Stimulated activated CD8-positive, alpha-beta memory T cell treated with anti-CD3 and anti-CD28 coated beads, Interleukin-12 subunit alpha, Interleukin-12 subunit beta, amount 100 ng/mL, for 4 hours (primary cell): ENCODE results near the gene PRCC.

Source experiments
- DNase-seq: peaks from one replicate; pipeline ENCODE4 v3.0.0-alpha.2; 2020; ENCODE audit warnings: low read depth

PRCC gene

GRCh38 chr1:156796340-156797097, 29.2 kb downstream of the PRCC start:
- no peak for DNase-seq

- DNase-seq = no peak
Observed at GRCh38 chr1:156797212-156797871, 30.0 kb downstream of the PRCC start.

DNA sequence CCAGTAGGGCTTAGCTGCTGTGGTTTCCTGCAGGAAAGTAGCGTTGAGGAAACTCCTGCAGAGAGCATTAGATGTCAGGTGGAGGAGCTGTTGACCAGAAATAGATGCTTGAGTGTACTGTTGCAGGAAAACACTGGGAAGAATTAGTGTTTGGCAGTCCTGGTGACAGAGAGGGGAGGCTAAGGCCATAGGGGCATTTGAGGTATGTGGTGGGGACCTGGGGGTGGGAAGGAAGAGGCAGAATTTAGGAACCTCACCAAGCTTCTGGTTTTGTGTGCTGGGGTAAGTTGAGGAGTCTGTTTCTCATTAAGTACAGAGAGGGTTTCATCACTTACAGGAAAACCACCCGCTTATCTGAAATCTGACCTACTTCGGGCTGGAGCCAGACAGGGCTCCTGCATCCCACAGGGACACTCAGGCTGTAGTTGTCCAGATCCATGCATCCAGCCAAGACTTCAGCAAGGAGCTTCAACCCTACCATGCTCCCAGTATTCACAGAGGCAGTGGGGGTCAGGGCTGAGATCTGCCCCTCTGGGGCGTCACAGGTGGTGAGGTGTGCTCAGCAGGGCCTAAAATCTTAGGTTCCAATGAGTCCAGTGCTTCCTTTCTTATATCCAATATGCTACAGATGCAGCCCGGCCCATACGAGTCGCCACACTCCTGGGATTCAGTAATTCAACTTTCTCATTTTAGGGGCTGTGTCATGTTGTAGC, 34.2 kb downstream of the PRCC start:
- no peak for DNase-seq

DNA sequence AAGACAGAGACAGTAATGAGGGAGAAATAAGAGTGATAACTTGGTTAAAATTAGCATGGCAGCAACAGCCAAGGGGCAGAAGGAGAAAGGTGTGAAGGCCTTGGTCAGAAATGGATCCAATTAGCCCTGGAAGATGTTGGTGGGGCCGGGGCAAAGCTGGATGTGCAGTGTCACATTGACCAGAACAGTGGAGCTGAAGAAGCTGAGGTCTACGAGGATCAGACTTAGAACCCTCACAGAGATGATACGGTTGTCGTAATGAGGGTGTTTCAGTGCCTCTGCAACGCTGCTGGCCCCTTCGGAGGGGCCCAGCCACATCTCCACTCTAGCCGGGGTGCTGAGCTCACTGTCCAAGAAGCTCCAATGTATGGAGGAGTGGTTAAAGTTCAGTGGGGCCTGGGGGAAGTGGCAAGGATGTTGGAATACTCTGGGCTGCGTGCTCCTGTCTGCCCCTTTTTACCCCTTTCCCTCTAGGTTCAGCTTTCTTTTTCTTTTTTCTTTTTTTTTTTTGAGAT, 35.1 kb downstream of the PRCC start:
- DNase-seq = no peak

GRCh38 chr1:156803086-156803851, 35.9 kb downstream of the PRCC start:
- DNase-seq = no peak

DNA sequence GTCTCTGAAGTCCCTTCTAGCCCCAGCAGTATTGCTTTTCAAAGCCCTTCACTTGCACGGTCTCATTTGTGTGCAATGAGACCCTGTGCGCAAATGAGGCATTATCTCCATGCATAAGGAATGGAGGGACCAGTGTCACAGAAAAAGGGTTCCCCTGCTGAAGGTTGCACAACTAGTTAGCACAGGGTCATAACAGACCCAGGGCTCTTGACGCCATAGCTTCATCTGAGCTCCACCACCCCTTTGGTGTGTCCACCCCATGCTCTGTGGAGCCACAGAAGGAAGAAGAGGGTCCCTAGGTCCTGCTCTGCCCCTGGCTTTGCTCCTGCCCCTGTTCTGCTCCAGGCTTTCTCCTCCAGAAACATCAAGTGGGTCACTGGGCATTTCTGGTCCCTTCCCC, 36.7 kb downstream of the PRCC start:
- DNase-seq = no peak

DNA sequence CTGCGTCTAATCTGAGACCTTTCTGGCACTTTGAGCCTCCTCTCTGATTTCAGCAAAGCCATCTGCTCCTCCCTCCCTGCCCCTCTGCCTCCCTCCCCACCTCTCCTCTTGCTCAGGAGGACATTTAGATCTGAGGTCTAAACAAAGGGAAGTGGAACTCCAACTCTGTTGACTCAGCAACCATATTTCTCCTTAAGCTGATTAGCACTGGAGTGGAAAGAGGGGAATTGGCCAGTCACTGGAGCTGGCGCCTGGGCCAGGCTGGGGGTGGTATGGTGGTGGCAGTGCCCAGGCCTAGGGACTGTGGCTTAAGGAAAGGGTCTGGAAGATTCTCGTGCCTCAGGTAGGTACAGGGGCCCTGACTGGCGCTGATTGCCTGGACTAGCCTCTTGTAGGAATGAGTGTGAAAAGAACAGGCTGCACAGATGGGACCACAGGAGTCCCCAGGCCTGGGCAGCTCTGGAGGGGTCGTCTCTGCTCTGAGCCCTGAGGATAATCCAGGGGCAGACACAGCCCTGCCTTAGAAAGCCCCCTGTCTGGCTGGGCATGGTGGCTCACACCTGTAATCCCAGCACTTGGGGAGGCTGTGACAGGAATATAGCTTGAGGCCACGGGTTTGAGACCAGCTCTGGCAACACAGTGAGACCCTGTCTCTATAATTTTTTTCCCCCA, 37.4 kb downstream of the PRCC start:
- no peak for DNase-seq

DNA sequence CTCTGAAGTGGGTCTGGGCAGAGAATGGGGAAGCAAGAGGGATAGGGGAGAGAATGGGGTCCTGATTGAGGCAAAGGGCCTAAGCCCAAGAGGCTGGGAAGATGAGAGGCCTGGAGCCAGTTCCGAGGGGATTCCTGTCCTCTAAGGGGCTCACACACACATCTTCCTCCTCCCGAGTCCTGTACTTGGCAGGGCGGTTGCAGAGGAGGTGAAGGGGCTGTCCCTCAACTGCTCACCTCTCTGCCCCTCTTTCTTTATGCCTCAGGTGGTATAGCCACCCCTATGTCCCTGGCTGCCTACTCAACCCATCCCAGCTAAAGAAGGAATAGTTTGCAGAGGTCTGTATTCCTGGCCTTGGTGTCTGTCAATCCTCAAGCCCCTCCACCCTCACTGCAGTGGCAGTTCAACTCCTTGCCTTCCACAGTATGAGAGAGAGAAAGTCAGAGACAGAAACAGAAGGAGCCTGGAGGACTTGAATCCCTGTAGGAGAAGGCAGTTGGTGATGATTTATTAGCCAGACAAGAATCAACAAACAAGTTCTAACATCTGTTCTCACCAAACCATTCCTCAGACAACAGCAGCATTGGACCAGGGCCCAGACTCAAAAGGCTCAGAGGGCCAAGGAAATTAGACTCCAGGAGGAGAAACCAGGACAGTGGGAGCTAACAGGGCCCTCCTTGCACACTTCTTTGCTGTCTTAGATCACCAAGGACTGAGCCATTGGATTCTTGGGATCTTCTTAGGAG, 38.6 kb downstream of the PRCC start:
- no peak for DNase-seq

- no peak for DNase-seq
Observed at GRCh38 chr1:156806512-156807440, 39.4 kb downstream of the PRCC start.

- no peak for DNase-seq
Observed at GRCh38 chr1:156807627-156808026, 40.3 kb downstream of the PRCC start.

- DNase-seq = no peak
Observed at GRCh38 chr1:156808186-156809030, 41.1 kb downstream of the PRCC start.

DNA sequence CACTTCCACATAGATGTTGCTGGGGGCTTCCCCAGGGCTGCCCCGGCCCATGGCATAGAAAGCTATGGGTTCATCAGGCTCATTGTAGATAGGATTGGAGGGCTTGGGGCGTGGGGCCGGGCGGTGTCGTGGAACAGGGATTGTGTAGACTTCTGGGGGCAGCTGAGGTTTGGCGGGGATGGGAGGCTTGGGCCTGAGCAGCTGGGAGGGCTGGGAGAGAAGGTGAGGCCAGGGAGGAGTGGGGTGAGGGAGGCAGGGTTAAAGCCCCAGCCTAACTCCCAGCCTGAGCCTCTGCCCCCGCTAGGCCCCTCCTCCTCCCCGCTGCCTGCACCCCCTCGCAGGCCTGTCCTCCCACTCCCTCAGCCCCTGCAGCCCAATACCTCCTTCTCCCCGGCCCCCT, 41.9 kb downstream of the PRCC start:
- no peak for DNase-seq

DNA sequence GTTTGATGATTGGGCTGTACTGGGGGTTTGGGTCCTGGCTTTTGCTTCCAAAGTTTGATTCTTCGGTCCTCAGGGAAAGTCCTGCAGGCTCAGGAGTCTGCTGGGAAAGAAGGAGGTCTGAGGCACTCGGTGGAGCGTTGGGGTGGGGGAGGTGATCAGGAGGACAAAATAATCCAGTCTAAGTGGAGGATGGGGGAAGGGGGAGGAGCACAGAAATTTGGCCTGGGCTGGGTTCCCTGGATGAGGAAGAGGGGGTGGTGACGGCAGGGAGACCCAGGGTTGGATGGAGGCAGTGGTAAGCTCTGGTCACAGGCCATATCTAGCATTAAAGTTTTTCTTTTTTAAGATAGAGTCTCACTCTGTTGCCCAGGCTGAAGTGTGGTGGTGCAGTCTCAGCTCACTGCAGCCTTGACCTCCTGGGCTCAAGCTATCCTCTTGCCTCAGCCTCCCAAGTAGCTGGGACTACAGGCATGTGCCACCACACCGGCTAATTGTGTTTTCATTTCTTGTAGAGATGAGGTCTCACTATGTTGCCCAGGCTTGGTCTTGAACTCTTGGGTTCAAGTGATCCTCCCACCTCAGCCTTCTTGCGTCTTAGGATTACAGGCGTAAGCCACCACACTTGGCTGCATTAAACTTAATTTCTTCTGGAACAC, 42.5 kb downstream of the PRCC start:
- DNase-seq = no peak

- no peak for DNase-seq
Observed at GRCh38 chr1:156811168-156811567, 43.8 kb downstream of the PRCC start.

GRCh38 chr1:156812293-156812990, 45.1 kb downstream of the PRCC start:
- DNase-seq = no peak

DNA sequence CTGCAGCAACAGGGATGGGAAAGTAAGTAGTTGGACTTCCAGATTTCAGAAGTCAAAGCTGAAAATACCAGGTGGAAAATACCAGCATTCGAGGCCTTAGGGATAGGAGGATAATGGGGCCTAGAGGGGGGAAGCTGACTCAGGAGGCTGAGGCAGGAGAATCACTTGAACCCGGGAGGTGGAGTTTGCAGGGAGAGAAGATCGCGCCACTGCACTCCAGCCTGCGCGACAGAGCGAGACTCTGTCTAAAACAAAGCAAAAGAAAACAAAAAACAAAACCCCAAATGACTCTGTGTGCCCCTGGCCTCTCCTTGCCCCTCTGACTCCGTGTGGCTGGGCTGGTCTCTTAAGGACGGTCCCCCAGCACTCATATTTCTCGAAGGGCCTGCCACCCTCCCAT, 46.0 kb downstream of the PRCC start:
- DNase-seq = no peak

DNA sequence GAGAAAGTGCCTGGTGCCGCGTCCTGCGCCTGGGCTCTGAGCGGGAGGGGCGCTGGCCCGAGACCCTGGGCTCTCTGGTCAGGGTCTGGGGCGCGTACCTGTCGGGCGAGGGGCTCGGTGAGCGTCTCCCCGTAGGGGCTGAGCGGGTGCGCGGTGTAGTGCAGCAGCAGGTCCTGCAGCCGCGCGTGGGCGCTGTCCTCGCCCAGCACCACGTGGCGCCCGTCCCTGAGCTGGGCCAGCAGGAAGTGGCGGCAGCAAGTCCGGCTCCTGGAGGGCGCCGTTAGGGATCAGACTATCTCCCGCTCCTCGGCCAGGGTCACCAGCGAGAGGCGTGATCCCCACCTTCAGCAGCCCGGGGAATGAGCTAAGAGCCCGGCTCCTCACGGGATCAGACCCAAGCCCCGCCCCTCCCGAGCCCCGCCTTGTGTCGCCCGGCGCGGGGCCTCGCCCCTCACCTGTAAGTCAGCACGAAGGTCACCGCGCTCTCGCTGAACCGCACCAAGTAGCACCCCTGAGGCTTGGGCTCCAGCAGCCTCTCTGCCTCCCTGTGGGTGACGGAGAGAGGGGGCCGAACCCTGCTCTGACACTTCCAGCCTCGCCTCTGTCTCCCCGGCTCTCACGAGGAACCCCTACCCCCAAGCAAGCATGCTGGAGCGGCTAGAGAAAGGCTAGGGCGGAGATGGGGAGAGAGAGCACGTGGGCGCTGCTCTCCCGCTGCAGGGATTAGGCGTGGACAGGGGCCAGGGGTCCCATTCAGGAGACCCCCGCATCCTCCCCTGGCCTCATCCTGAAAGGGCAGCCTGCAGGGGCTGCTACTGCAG, 46.6 kb downstream of the PRCC start:
- peak; percentile 69 for DNase-seq
